Measurements from ENCODE around the gene TSHZ2.

TSHZ2 gene

GRCh38 chr20:53175135-53175780 lies 203.1 kb downstream of the TSHZ2 start:
- DNase-seq = no peak

DNA sequence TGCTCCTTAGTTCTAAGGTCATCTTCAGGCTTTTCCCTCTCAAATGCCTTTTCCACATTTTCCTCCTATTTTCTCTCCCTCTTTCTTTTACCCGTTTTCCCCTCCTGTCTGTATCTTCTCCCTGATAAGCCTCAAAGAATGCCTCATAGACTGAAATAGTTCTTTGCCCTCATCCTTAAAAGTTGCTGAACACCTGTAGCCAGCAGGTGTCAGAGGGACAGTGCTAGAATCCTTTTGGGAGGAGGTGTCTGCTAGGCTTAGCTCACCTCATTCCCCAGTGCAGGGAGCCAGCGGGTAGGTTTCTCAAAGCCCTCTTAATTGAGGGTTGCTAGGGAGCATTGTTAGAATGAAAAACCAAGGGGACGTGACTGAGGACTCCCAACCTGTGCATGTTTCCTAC lies 204.0 kb downstream of the TSHZ2 start:
- DNase-seq = no peak

- DNase-seq = no peak
These were observed 205.5 kb downstream of the TSHZ2 start for GRCh38 chr20:53177687-53178086.

- no peak for DNase-seq
These were observed 207.6 kb downstream of the TSHZ2 start for GRCh38 chr20:53179749-53180148.

DNA sequence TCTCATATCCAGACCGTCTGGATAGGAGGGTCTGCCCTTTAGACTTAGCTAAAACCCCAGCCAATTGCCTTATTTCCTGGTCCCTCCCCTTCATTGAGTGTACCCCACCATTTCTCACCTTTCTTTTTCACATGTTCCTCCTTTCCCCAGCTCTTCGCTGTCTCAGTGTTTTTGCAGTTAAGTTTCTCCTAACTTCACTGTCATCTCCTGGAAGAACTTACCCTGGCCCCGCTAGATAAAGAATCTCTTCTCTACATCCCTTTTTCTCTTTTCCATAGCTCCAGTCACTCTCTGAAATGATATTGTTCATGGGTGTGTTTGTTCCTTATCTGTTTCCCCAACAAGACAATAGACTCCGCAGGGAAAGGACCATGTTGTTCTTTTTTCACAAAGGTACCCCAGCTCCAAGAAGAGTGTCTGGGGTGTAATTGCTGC lies 208.8 kb downstream of the TSHZ2 start:
- DNase-seq = no peak

GRCh38 chr20:53181866-53182376 lies 209.8 kb downstream of the TSHZ2 start:
- no peak for DNase-seq

DNA sequence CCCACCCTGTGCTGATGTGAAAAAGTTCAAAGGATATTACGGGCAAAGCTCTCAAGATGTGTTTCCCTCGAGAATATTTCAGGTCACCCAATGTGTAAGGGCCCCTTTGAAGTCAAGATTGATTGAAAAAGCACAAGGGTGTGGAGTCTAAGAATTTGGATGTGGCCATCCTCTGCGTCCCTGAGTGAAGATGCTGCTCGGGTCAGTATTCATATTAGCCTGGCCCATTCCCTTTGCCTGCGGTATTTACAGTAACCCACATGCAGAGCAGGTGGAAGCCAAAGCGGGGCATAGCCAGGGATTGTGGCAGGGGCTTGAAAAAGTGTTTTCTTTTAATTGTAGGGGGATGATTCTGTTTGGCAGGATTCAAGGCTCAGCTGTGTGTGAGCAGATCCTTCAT lies 211.0 kb downstream of the TSHZ2 start:
- DNase-seq = no peak

GRCh38 chr20:53186635-53187034 lies 214.5 kb downstream of the TSHZ2 start:
- DNase-seq = no peak

DNA sequence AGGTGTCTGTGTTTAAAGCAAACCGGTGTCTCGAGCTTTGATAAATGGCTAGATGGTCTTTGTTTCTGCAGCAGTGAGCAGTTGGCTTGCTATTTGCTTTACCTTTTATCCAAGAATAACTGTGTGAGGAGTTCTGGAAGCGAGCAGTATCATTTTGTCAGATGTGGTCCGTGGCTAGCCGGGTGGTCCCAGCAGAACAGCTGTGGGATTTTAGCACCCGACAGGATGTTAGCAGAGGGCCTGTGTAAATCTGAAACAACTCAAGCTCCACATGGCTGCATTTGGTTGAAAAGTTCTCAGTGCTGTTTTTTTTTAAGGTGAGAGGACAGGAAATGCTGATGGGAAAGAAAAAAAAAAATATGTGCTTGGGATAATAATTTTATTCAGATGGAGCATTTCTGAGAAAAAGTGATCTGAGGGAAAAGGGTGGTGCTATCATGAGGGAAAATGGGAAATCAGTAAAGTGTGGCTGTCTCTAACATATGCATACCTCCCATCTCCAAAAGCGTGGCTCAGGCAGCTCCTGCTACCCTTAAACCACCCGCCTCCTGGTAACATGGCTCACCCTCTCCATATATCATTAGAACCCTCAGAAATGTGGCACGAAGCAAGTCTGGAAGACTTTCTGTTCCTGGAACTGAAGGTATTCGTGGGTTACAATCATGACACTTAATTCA lies 215.4 kb downstream of the TSHZ2 start:
- DNase-seq = no peak

GRCh38 chr20:53190225-53190624 lies 218.1 kb downstream of the TSHZ2 start:
- no peak for DNase-seq

DNA sequence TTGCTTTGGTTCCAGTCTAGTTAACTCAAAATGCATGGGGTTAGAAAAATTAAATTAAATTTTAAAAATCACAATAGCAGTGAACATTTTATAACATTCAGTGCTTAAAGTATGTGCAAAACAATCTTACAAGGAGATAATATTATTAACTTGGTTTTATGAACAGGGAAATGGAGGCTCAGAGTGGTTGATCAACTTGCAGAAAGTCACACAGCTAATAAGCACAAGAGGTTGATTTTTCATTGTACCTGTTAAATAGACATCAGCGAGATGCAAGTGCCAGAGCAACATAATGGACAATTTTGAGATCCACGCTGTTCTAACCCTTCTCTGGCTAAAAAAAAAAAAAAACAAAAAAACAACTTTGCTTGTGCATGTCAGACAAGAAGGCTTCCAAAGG lies 219.8 kb downstream of the TSHZ2 start:
- DNase-seq = no peak

GRCh38 chr20:53194306-53195290 lies 222.4 kb downstream of the TSHZ2 start:
- no peak for DNase-seq

DNA sequence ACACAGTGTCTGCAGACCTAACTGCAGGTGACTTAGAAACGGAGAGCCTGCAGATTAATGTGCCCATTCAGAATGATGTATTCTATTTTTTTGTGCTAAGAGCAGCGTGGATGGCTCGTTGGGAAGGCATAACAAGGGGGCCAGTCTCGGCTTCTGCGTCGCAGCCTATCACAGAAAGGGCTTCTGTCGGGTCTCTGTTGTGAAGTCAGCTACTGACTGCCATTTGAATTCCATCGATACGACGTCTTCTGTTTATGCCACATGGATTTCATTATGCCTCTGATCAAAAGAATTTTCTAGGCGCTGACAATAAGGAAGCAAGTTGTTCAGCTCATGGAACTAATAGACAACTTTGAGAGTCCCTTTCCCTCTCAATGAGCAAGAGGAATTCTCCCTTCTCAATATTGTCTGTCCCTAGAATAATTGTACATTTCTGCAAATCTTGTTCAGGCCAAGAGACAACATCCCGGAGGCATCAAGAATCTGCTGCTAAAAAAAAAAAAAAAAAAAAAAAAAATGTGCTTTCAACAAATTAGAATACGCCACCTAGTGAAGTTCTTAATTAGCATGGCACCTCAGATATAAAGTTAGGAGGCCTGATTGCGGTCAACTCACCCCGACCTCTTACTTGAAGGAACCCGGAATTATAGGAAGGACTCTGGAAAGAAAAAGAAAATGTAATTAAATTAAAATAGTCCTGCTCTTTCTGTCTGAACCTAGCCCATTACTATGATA lies 223.9 kb downstream of the TSHZ2 start:
- no peak for DNase-seq

- DNase-seq = no peak
These were observed 229.4 kb downstream of the TSHZ2 start for GRCh38 chr20:53201588-53201987.

- DNase-seq = no peak
These were observed 230.6 kb downstream of the TSHZ2 start for GRCh38 chr20:53202777-53203176.

DNA sequence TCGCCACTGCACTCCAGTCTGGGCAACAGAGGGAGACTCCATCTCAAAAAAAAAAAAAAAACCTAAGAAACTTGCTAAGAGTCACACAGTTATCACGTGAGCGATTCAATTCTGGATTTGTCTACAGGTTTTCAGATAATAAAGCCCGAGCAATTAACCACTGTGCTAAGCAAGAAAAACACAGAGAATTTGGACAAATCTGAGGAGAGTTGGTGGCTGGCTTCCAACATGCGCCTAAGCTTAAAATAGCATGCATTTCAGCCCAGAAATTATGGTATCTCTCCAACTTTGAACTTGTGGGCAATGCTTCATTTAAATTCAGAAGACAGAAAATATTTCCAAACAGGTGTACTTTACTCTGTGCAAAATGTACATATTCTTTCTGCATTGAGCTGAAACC lies 232.9 kb downstream of the TSHZ2 start:
- no peak for DNase-seq

DNA sequence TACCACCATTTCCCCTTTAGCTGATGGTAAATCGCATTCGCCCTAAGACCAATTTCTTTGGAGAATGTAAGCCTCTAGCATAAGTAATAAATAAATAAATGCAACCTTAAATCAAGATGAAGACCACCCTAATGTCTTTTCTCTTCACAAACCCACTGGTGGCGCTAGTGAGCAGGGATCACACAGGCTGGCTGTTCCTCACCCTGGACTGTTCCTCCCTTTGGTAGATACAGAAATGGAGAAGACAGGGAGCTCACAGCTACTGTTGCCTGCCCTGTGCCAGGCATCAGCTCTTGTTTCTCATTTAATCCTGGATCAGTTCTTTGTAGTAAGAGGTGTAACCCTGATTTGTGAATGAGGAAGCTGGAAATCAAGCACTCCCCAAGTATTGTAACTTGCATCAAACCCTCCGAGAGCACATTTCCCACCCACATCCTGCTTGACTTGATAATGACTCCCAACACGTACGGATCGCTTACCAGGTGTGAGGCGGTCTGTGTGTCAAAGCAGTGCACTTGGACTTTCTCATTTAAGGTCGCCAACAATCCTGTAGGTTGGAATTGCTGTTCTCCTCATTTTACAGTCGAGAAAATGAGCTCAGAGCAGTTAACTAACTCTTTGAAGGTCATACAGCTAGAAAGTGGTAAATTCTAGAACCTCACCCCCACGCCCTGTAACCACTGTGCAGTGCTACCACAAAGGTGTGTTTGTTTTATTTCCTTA lies 236.1 kb downstream of the TSHZ2 start:
- no peak for DNase-seq

DNA sequence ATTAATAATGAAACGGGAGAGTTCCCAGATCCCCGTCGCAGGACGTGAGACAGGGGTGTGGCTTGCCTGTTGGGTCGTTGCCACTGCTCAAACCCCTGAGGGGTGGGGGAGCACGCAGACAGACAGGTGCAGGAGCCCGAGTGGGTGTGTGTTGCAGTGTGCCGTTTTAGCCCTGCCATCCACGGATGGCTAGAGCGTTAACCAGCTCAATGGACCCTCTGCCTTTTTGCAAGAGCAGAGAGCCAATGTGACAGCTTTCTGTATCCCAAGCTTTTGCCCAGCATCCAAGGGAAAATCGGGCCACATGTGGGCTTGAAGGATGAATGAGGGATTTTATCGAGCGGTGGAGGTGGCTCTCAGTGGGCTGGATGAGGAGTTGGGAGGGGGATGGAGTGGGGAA lies 237.9 kb downstream of the TSHZ2 start:
- no peak for DNase-seq

DNA sequence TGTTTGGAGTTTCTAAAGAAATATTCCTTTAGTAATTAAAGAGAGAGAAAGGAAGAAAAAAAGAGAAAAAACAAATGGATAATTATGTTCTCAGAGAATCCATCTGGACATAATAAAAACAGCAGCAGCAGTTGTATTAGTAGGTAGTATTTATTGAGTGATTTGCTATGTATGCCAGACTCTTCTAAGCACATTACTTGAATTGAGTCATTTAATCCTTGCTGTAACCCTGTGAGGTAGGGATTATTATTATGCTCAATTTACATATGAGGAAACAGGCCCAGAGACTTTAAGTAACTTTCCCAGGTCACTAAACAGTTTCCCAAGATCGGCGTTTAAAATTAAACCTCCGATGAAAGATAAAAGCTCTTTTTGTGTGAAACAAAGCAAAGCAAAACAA lies 238.8 kb downstream of the TSHZ2 start:
- DNase-seq = no peak

- no peak for DNase-seq
These were observed 239.9 kb downstream of the TSHZ2 start for GRCh38 chr20:53212018-53212417.

DNA sequence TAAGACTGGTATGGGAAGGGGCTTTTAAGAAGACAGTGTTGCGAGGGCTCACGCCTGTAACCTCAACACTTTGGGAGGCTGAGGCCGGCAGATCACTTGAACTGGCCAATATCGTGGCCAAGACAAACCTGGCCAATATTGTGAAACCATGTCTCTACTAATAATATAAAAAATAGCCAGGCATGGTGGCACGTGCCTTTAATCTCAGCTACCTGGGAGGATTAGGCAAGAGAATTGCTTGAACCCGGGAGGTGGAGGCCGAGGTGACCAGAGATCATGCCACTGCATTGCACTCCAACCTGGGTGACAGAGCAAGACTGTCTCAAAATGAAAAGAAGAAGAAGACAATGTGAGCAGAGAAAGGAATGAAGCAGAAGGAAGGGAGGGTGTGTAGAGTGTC lies 242.2 kb downstream of the TSHZ2 start:
- DNase-seq = no peak

- no peak for DNase-seq
These were observed 243.0 kb downstream of the TSHZ2 start for GRCh38 chr20:53215166-53215565.
